GM12865 (cell line): Measurements from ENCODE around the gene HOXA3.

Source experiments
- DNase-seq: peaks from one replicate; pipeline ENCODE4 v3.0.0; 2010; ENCODE audit warnings: low read depth
- H3K4me3 ChIP-seq: 2 replicates; pipeline ENCODE4 v1.5.1; 2011; ENCODE audit warnings: mild to moderate bottlenecking, low read depth, low read length, control low read depth
- CTCF ChIP-seq: IDR thresholded peaks from 2 replicates; pipeline ENCODE4 v1.5.1; 2011; ENCODE audit warnings: low read length, control low read depth, low read depth, inconsistent platforms; ENCODE audit not compliant: insufficient read depth; ENCODE audit errors: missing control alignments

HOXA3 gene

GRCh38 chr7:27131390-27131819 is 21.0 kb downstream of the HOXA3 start:
- H3K4me3 ChIP-seq, result no peak overlapping the region
- no peak for TF ChIP-seq CTCF
- DNase-seq, result no peak

GRCh38 chr7:27130540-27131389 is 21.6 kb downstream of the HOXA3 start, which contains the start of gene HOXA4:
Gene HOXA4 (minus strand): TSS chr7:27130757. CDS start chr7:27130733, 24 bp downstream.
- H3K4me3 ChIP-seq, result no peak within 1 kb of the TSS
- DNase-seq, result no peak
- TF ChIP-seq CTCF, result no peak

GRCh38 chr7:27129729-27130539 is 22.4 kb downstream of the HOXA3 start:
- no peak for TF ChIP-seq CTCF
- no peak overlapping the region for H3K4me3 ChIP-seq
- no peak for DNase-seq

- no peak overlapping the region for H3K4me3 ChIP-seq
- TF ChIP-seq CTCF, result no peak
- DNase-seq, result no peak
Observed at GRCh38 chr7:27128776-27129728, 23.3 kb downstream of the HOXA3 start.

GRCh38 chr7:27128034-27128433 is 24.3 kb downstream of the HOXA3 start:
- no peak for DNase-seq
- TF ChIP-seq CTCF, result no peak
- H3K4me3 ChIP-seq, result no peak overlapping the region
